Activated T-cell treated with anti-CD3 and anti-CD28 coated beads, Interleukin-2, amount 50 U/mL, for 72 hours (primary cell): ENCODE data around the gene EIF6. TPM values are rescaled to one million over a fixed set of nuclear protein-coding genes. Genes with fewer than 3 reads are reported as not detected.
A peak's percentile ranks its signal among the peaks of the same experiment; 100 is the strongest.

Experiments used
- ATAC-seq, 2 donors: fragments of 150-1000 bp; cut with Tn5 transposase; replicated peaks in 1 of 2; 2 replicates each; pipeline ENCODE4 v1.10.0; 2021; ENCODE audit warnings: moderate library complexity in 2 of 2, mild to moderate bottlenecking in 1 of 2
- DNase-seq, 2 donors: peaks; one replicate each; pipeline ENCODE4 v3.0.0; 2021 to 2022; ENCODE audit warnings: mixed read lengths in 1 of 2
- H3K27ac Mint-ChIP-seq: one replicate; pipeline ENCODE4 v1.8.0; 2022; ENCODE audit warnings: mild to moderate bottlenecking, moderate library complexity, mixed read lengths
- H3K27me3 Mint-ChIP-seq: one replicate; pipeline ENCODE4 v1.8.0; 2022; ENCODE audit warnings: low read depth, mixed read lengths
- H3K36me3 Mint-ChIP-seq, 2 donors: one replicate each; pipeline ENCODE4 v1.8.0; 2022; ENCODE audit warnings: mixed read lengths in 2 of 2, mild to moderate bottlenecking in 1 of 2; ENCODE audit not compliant: insufficient read depth in 2 of 2
- H3K4me1 Mint-ChIP-seq: one replicate; pipeline ENCODE4 v1.8.0; 2022; ENCODE audit warnings: low read depth, mixed read lengths
- H3K4me3 Mint-ChIP-seq, 2 donors: one replicate each; pipeline ENCODE4 v1.8.0; 2022; ENCODE audit warnings: mild to moderate bottlenecking in 2 of 2, mixed read lengths in 2 of 2, moderate library complexity in 2 of 2
- H3K9me3 Mint-ChIP-seq, 2 donors: one replicate each; pipeline ENCODE4 v1.8.0; 2022; ENCODE audit warnings: mixed read lengths in 2 of 2
- total RNA-seq, 2 donors: library from RNA; stranded (reverse); gene quantifications; one replicate each; pipeline ENCODE4 v1.2.3, GENCODE V29; 2022

Gene EIF6
- total RNA-seq, 2 donors from 2014 or later = 127 to 129 TPM

GRCh38 chr20:35306931-35307517 lies 22.5 kb upstream of the EIF6 start:
- peak; percentile 42 to 45 for DNase-seq
- no peaks in the 10 kb centered on the region for H3K27me3 Mint-ChIP-seq
- H3K9me3 Mint-ChIP-seq = no peaks in the 10 kb centered on the region
- H3K4me1 Mint-ChIP-seq = peaks cover 80% of the 10 kb centered on the region
- H3K36me3 Mint-ChIP-seq = peaks cover 2% of the 10 kb centered on the region in 2 donors
- peak overlapping the region in 1 of 2 donors; percentile 86 for H3K4me3 Mint-ChIP-seq
- H3K27ac Mint-ChIP-seq = peak overlapping the region; percentile 9
- no peak for ATAC-seq

GRCh38 chr20:35305682-35306556 lies 21.3 kb upstream of the EIF6 start:
- peak; percentile 88 to 95 for DNase-seq
- Mint-ChIP-seq H3K27ac (peak overlapping the region; percentile 97), H3K9me3 (no peaks in the 10 kb centered on the region), H3K27me3 (no peaks in the 10 kb centered on the region), H3K4me1 (peaks cover 76% of the 10 kb centered on the region), H3K4me3 (peak overlapping the region; percentile 86 to 87), H3K36me3 (peaks cover under 1 to 2% of the 10 kb centered on the region in 2 donors)
- peak; percentile 97 to 98 for ATAC-seq

GRCh38 chr20:35304956-35305355 lies 20.4 kb upstream of the EIF6 start:
- H3K4me3 Mint-ChIP-seq = peak overlapping the region; percentile 86 to 87
- ATAC-seq = no peak
- peak overlapping the region; percentile 97 for H3K27ac Mint-ChIP-seq
- H3K4me1 Mint-ChIP-seq = peaks cover 73% of the 10 kb centered on the region
- DNase-seq = no peak
- no peaks in the 10 kb centered on the region for H3K9me3 Mint-ChIP-seq
- H3K27me3 Mint-ChIP-seq = no peaks in the 10 kb centered on the region
- peaks cover 0 to 2% of the 10 kb centered on the region in 2 donors for H3K36me3 Mint-ChIP-seq

GRCh38 chr20:35303735-35304491 lies 19.3 kb upstream of the EIF6 start:
- DNase-seq = peak; percentile 89 to 91
- H3K27ac Mint-ChIP-seq = no peak overlapping the region
- peak overlapping the region; percentile 4 to 86 for H3K4me3 Mint-ChIP-seq
- H3K4me1 Mint-ChIP-seq = peaks cover 73% of the 10 kb centered on the region
- no peaks in the 10 kb centered on the region for H3K27me3 Mint-ChIP-seq
- H3K36me3 Mint-ChIP-seq = peaks cover 0 to 2% of the 10 kb centered on the region in 2 donors
- peak; percentile 40 to 49 for ATAC-seq
- no peaks in the 10 kb centered on the region for H3K9me3 Mint-ChIP-seq

GRCh38 chr20:35303382-35303734 lies 18.8 kb upstream of the EIF6 start:
- H3K27ac Mint-ChIP-seq = no peak overlapping the region
- H3K36me3 Mint-ChIP-seq = peaks cover 0 to 2% of the 10 kb centered on the region in 2 donors
- H3K4me3 Mint-ChIP-seq = peak overlapping the region in 1 of 2 donors; percentile 11
- peaks cover 70% of the 10 kb centered on the region for H3K4me1 Mint-ChIP-seq
- H3K9me3 Mint-ChIP-seq = no peaks in the 10 kb centered on the region
- no peaks in the 10 kb centered on the region for H3K27me3 Mint-ChIP-seq
- ATAC-seq (no peak), DNase-seq (no peak)

- peaks cover 0 to 2% of the 10 kb centered on the region in 2 donors for H3K36me3 Mint-ChIP-seq
- H3K4me3 Mint-ChIP-seq = peak overlapping the region; percentile 32 to 44
- H3K27me3 Mint-ChIP-seq = no peaks in the 10 kb centered on the region
- H3K4me1 Mint-ChIP-seq = peaks cover 63% of the 10 kb centered on the region
- ATAC-seq = peak in 1 of 2 donors; percentile 4
- no peak for DNase-seq
- no peaks in the 10 kb centered on the region for H3K9me3 Mint-ChIP-seq
- H3K27ac Mint-ChIP-seq = peak overlapping the region; percentile 13
Measured at GRCh38 chr20:35302421-35303335, 18.1 kb upstream of the EIF6 start.

- no peaks in the 10 kb centered on the region for H3K9me3 Mint-ChIP-seq
- H3K27ac Mint-ChIP-seq = no peak overlapping the region
Measured at GRCh38 chr20:35301426-35301825, 16.9 kb upstream of the EIF6 start.

GRCh38 chr20:35300469-35301262 lies 16.1 kb upstream of the EIF6 start:
- H3K4me3 Mint-ChIP-seq = no peak overlapping the region
- peaks cover 43% of the 10 kb centered on the region for H3K4me1 Mint-ChIP-seq
- no peak overlapping the region for H3K27ac Mint-ChIP-seq
- DNase-seq (no peak), ATAC-seq (no peak)
- no peaks in the 10 kb centered on the region for H3K9me3 Mint-ChIP-seq
- H3K27me3 Mint-ChIP-seq = peaks cover 10% of the 10 kb centered on the region
- H3K36me3 Mint-ChIP-seq = no peaks in the 10 kb centered on the region

More at GRCh38 chr20:35301426-35301825, 16.9 kb upstream of the EIF6 start:
- Mint-ChIP-seq H3K4me1 (peaks cover 50% of the 10 kb centered on the region), H3K36me3 (peaks cover 0 to 2% of the 10 kb centered on the region in 2 donors), H3K4me3 (no peak overlapping the region), H3K27me3 (peaks cover 3% of the 10 kb centered on the region)
- DNase-seq (no peak), ATAC-seq (no peak)

GRCh38 chr20:35299780-35300179 lies 15.2 kb upstream of the EIF6 start:
- H3K27ac Mint-ChIP-seq = no peak overlapping the region
- no peak for DNase-seq
- no peak overlapping the region for H3K4me3 Mint-ChIP-seq
- H3K4me1 Mint-ChIP-seq = peaks cover 34% of the 10 kb centered on the region
- H3K27me3 Mint-ChIP-seq = peaks cover 15% of the 10 kb centered on the region
- no peaks in the 10 kb centered on the region for H3K36me3 Mint-ChIP-seq
- ATAC-seq = no peak
- H3K9me3 Mint-ChIP-seq = no peaks in the 10 kb centered on the region

- no peak for DNase-seq
- Mint-ChIP-seq H3K27me3 (peaks cover 15% of the 10 kb centered on the region), H3K9me3 (no peaks in the 10 kb centered on the region), H3K4me3 (no peak overlapping the region), H3K36me3 (no peaks in the 10 kb centered on the region), H3K4me1 (peaks cover 19% of the 10 kb centered on the region), H3K27ac (no peak overlapping the region)
- no peak for ATAC-seq
Measured at GRCh38 chr20:35298264-35298663, 13.7 kb upstream of the EIF6 start.

GRCh38 chr20:35297740-35298139 lies 13.2 kb upstream of the EIF6 start:
- Mint-ChIP-seq H3K4me1 (peaks cover 13% of the 10 kb centered on the region), H3K27me3 (peaks cover 15% of the 10 kb centered on the region), H3K36me3 (no peaks in the 10 kb centered on the region), H3K27ac (no peak overlapping the region), H3K4me3 (no peak overlapping the region), H3K9me3 (no peaks in the 10 kb centered on the region)
- no peak for ATAC-seq
- no peak for DNase-seq

- peaks cover 15% of the 10 kb centered on the region for H3K27me3 Mint-ChIP-seq
- H3K4me3 Mint-ChIP-seq = no peak overlapping the region
- DNase-seq (no peak), ATAC-seq (no peak)
- H3K9me3 Mint-ChIP-seq = no peaks in the 10 kb centered on the region
- no peak overlapping the region for H3K27ac Mint-ChIP-seq
- H3K4me1 Mint-ChIP-seq = peaks cover 7% of the 10 kb centered on the region
- H3K36me3 Mint-ChIP-seq = no peaks in the 10 kb centered on the region
Measured at GRCh38 chr20:35297155-35297554, 12.6 kb upstream of the EIF6 start.
